GM12865 (cell line): ENCODE measurements around the gene SLC19A1.

ENCODE experiments used
- DNase-seq: peaks from one replicate; pipeline ENCODE4 v3.0.0; 2010; ENCODE audit warnings: low read depth
- H3K4me3 ChIP-seq: 2 replicates; pipeline ENCODE4 v1.5.1; 2011; ENCODE audit warnings: mild to moderate bottlenecking, low read depth, low read length, control low read depth
- CTCF ChIP-seq: IDR thresholded peaks from 2 replicates; pipeline ENCODE4 v1.5.1; 2011; ENCODE audit warnings: low read length, control low read depth, low read depth, inconsistent platforms; ENCODE audit not compliant: insufficient read depth; ENCODE audit errors: missing control alignments

Gene SLC19A1

DNA sequence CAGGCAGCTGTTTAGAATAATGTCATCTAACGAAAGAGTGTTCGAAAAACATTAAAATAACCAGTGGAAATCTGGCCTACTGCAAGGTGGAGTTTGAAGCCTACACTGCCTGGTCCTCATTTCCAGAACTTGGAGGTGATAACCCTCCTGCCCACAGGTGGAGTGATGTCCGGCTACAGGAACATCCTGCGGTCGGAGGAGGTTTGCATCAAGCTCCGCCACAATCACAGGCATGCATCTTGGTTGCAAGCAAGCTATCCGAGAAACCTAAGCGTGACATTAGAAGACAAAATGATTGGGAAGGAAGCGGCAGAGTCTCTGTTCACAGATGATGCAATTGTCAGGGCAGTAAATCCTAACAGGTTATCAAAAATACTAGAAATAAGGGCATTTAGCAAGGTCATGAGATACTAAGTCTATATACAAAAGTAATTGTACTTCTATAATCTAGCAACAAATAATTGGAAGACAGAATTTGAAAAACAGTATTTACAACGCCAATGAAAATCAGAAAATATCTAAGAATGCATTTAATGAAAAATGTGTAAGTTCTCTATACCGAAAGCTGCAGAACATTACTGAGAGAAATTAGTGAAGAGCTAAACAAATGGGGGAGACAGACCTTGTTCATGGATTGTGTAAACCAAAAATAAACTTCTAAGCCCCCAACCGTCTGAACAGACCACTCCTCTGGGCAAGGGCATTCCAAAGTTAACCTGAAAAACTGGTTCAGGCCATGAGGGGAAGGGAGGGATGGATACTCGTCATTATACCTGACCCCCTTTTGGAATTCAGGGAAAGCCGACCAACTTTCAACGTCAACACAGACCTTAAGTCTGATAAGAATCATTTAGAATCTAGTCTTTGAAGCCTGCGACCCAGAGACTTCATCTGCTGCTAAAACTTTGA is 4.7 kb upstream of the SLC19A1 start:
- no peak for DNase-seq

GRCh38 chr21:45545691-45546531 is 3.7 kb upstream of the SLC19A1 start:
- no peak for TF ChIP-seq CTCF
- DNase-seq = no peak
- no peak overlapping the region for H3K4me3 ChIP-seq

More for the DNA sequence above, 4.7 kb upstream of the SLC19A1 start:
- no peak overlapping the region for H3K4me3 ChIP-seq
- no peak for TF ChIP-seq CTCF

GRCh38 chr21:45545236-45545570 is 3.0 kb upstream of the SLC19A1 start:
- no peak overlapping the region for H3K4me3 ChIP-seq
- no peak for TF ChIP-seq CTCF
- DNase-seq = no peak

- no peak for DNase-seq
- no peak overlapping the region for H3K4me3 ChIP-seq
- no peak for TF ChIP-seq CTCF
These were observed 2.4 kb upstream of the SLC19A1 start for GRCh38 chr21:45544449-45545235.

GRCh38 chr21:45543710-45544448 is 1.6 kb upstream of the SLC19A1 start:
- no peak for TF ChIP-seq CTCF
- no peak for DNase-seq
- H3K4me3 ChIP-seq = no peak overlapping the region

DNA sequence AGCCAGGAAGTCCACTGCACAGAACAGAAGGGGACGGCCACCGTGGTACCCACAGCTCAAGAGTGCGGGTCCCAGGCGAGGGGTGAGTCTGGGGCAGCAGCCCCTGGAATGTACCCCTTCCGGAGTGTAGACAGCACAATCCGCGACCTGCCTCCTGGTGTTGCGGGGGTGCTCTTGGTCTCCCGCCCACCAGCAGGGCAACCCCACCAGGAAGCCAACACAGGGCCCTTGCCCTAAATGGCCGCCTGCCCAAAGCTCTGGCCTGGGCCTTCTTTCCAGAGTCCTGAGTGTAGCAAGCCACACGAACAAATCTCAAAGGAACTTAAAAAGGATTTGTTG is 1.1 kb upstream of the SLC19A1 start:
- TF ChIP-seq CTCF = no peak
- no peak for DNase-seq
- H3K4me3 ChIP-seq = no peak overlapping the region
